ENCODE results near the gene CRY1.
"Not testable (repeated sequence)": the region's sequence is repeated elsewhere in the genome, so short reads cannot be mapped to it uniquely, and the experiment has no call there.

The CRY1 gene

DNA sequence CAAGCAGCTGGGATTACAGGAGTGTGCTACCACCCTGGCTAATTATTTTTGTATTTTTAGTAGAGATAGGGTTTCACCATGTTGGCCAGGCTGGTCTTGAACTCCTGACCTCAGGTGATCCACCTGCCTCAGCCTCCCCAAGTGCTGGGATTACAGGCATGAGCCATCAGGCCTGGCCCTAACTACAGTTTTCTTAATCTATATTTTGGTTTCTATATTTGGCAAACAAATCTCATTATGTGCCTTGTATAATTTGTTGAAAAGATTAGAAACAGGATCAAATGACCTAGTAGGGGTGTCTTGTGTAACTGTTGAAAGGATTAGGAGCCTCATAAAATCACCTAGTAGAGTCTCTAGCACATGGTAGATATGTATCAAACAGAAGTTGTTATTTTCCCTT, 67.0 kb downstream of the CRY1 start:
- not testable (repeated sequence) for H3K36me3 ChIP-seq (ENCODE audit: control insufficient read depth, insufficient read depth, low read length, severe bottlenecking); H3K9me3 ChIP-seq (ENCODE audit: control insufficient read depth, low read length); H3K4me3 ChIP-seq (ENCODE audit: low read length); DNase-seq (ENCODE audit: low read depth); H3K9ac ChIP-seq (ENCODE audit: low read length); H3K27me3 ChIP-seq (replicated peaks; ENCODE audit: control insufficient read depth, insufficient read depth, low read length)
- peaks cover 27% of the 10 kb centered on the region for H3K4me1 ChIP-seq (ENCODE audit: control insufficient read depth, insufficient read depth, low read length)

DNA sequence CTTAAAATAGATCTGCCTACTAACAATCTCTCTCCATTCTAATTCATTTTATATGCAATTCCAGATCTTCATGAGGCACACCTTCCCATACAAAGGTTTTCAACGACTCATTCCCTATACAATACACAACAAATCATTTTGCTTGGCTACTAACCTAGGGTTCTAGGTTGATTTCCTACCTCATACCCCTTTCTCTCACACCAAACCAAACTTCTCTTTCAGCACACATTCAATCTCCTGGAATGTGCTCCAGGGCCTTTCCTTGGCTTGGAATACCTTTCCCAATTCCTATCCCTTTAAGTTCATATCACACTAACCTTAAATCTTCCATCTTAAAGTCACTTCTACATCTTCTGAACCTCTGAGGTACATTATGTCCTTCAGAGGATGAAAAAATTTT, 67.7 kb downstream of the CRY1 start:
- Histone ChIP-seq H3K9me3 (ENCODE audit: control insufficient read depth, low read length) (no peaks in the 10 kb centered on the region), H3K4me1 (ENCODE audit: control insufficient read depth, insufficient read depth, low read length) (peaks cover 24% of the 10 kb centered on the region), H3K36me3 (ENCODE audit: control insufficient read depth, insufficient read depth, low read length, severe bottlenecking) (no peaks in the 10 kb centered on the region), H3K27me3 (replicated peaks; ENCODE audit: control insufficient read depth, insufficient read depth, low read length) (no peaks in the 10 kb centered on the region), H3K4me3 (ENCODE audit: low read length) (no peak overlapping the region), H3K9ac (ENCODE audit: low read length) (no peak overlapping the region)
- DNase-seq (ENCODE audit: low read depth), result peak; percentile 7

DNA sequence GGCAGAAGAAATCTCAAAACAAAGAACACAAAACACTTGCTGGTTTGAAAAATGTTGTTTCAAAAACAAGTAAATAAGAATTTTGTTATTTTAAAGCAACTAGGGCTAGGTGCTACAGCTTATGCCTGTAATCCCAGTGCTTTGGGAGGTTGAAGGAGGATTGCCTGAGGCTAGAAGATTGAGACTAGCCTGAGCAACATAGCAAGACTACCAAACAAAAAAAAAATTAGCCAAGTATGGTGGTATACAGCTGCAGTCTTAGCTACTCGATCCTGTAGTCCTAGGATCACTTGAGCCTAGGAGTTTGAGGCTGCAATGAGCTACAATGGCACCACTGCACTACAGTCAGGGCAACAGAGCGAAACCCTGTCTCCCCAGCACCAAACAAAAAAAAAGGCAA, 73.8 kb downstream of the CRY1 start:
- no peaks in the 10 kb centered on the region for H3K4me1 ChIP-seq (ENCODE audit: control insufficient read depth, insufficient read depth, low read length)
- no peak overlapping the region for H3K4me3 ChIP-seq (ENCODE audit: low read length)
- no peak overlapping the region for H3K9ac ChIP-seq (ENCODE audit: low read length)
- no peaks in the 10 kb centered on the region for H3K27me3 ChIP-seq (replicated peaks; ENCODE audit: control insufficient read depth, insufficient read depth, low read length)
- H3K9me3 ChIP-seq (ENCODE audit: control insufficient read depth, low read length), result peaks cover under 1% of the 10 kb centered on the region
- no peak for DNase-seq (ENCODE audit: low read depth)
- peaks cover 3% of the 10 kb centered on the region for H3K36me3 ChIP-seq (ENCODE audit: control insufficient read depth, insufficient read depth, low read length, severe bottlenecking)

DNA sequence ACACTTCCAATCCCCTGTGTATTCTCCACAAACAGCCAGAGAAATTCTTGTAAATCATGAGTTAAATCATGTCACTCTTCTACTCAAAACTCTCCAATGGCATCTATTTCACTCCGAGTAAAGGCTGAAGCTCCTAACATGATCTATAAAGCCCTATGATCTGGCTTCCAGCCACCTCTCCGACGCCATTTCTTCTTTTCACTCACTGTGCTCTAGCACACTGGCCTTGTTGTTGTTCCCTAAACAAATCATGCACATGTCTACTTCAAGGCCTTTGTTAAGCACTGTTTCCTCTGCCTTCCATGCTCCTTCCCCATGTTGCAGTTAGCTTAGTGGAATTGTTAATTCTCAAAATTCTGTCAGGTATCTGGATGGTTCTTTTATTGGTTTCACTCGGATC, 76.3 kb downstream of the CRY1 start:
- Histone ChIP-seq H3K9me3 (ENCODE audit: control insufficient read depth, low read length) (peaks cover 5% of the 10 kb centered on the region), H3K4me3 (ENCODE audit: low read length) (no peak overlapping the region), H3K36me3 (ENCODE audit: control insufficient read depth, insufficient read depth, low read length, severe bottlenecking) (peaks cover 3% of the 10 kb centered on the region), H3K27me3 (replicated peaks; ENCODE audit: control insufficient read depth, insufficient read depth, low read length) (no peaks in the 10 kb centered on the region), H3K9ac (ENCODE audit: low read length) (no peak overlapping the region), H3K4me1 (ENCODE audit: control insufficient read depth, insufficient read depth, low read length) (no peaks in the 10 kb centered on the region)
- no peak for DNase-seq (ENCODE audit: low read depth)

DNA sequence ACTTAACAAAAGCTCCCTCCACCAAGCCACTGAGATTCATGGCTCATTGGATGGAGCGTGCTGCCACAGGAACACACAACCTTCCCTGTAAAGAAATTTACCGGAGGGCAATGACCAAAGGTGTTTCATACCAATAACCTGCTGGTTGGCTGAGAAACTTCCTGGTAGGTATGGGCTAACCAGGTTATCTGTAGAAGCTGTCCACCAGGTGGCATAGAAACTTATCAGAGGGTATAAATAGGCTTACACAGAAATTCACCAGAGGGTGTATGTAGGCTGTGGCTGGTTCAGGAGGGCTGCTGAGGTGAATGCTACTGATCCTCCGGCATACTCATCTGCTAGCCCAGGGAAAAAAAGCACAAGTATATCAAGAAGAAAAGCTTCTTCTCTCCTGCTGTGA, 79.3 kb downstream of the CRY1 start:
- peaks cover 3% of the 10 kb centered on the region for H3K36me3 ChIP-seq (ENCODE audit: control insufficient read depth, insufficient read depth, low read length, severe bottlenecking)
- no peak overlapping the region for H3K9ac ChIP-seq (ENCODE audit: low read length)
- no peak overlapping the region for H3K4me3 ChIP-seq (ENCODE audit: low read length)
- no peaks in the 10 kb centered on the region for H3K27me3 ChIP-seq (replicated peaks; ENCODE audit: control insufficient read depth, insufficient read depth, low read length)
- DNase-seq (ENCODE audit: low read depth), result no peak
- H3K9me3 ChIP-seq (ENCODE audit: control insufficient read depth, low read length), result peaks cover 5% of the 10 kb centered on the region
- H3K4me1 ChIP-seq (ENCODE audit: control insufficient read depth, insufficient read depth, low read length), result no peaks in the 10 kb centered on the region

DNA sequence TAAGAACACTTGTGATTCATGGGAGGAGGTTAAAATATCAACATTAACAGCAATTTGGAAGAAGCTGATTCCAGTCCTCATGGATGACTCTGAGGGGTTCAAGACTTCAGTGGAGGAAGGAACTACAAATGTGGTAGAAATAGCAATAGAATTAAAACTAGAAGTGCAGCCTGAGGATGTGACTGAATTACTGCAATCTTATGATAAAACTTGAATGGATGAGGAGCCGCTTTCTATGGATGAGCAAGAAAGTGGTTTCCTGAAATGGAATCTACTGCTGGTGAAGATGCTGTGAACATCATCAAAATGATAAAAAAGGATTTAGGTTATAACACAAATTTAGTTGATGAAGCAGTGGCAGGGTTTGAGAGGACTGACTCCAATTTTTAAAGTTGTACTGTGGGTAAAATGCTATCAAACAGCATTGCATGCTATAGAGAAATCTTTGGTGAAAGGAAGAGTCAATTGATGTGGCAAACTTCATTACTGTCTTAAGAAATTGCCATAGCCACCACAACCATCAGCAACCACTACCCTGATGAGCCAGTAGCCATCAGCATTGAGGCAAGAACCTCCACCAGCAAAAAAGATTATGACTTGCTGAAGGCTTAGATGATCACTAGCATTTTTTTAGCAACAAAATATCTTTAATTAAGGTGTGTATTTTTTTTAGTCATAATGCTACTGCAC, 80.5 kb downstream of the CRY1 start:
- Histone ChIP-seq H3K36me3 (ENCODE audit: control insufficient read depth, insufficient read depth, low read length, severe bottlenecking) (peaks cover 3% of the 10 kb centered on the region), H3K4me1 (ENCODE audit: control insufficient read depth, insufficient read depth, low read length) (no peaks in the 10 kb centered on the region), H3K9me3 (ENCODE audit: control insufficient read depth, low read length) (peaks cover 5% of the 10 kb centered on the region), H3K4me3 (ENCODE audit: low read length) (no peak overlapping the region), H3K27me3 (replicated peaks; ENCODE audit: control insufficient read depth, insufficient read depth, low read length) (no peaks in the 10 kb centered on the region), H3K9ac (ENCODE audit: low read length) (no peak overlapping the region)
- no peak for DNase-seq (ENCODE audit: low read depth)

DNA sequence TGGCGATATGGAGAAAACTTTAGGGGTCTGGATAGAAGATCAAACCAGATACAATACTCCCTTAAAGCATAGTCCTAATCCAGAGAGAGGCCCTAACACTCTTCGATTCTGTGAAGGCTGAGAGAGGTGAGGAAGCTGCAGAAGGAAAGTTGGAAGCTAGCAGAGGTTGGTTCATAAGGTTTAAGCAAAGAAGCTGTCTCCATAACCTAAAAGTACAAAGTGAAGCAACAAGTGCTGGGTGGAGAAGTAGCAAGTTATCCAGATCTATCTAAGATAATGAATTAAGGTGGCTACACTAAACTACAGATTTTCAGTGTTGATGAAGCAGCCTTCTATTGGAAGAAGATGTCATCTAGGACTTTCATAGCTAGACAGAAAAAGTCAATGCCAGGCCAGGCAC, 81.8 kb downstream of the CRY1 start:
- peaks cover 5% of the 10 kb centered on the region for H3K9me3 ChIP-seq (ENCODE audit: control insufficient read depth, low read length)
- no peaks in the 10 kb centered on the region for H3K4me1 ChIP-seq (ENCODE audit: control insufficient read depth, insufficient read depth, low read length)
- no peaks in the 10 kb centered on the region for H3K27me3 ChIP-seq (replicated peaks; ENCODE audit: control insufficient read depth, insufficient read depth, low read length)
- H3K36me3 ChIP-seq (ENCODE audit: control insufficient read depth, insufficient read depth, low read length, severe bottlenecking), result no peaks in the 10 kb centered on the region
- no peak overlapping the region for H3K4me3 ChIP-seq (ENCODE audit: low read length)
- no peak overlapping the region for H3K9ac ChIP-seq (ENCODE audit: low read length)
- DNase-seq (ENCODE audit: low read depth), result no peak

DNA sequence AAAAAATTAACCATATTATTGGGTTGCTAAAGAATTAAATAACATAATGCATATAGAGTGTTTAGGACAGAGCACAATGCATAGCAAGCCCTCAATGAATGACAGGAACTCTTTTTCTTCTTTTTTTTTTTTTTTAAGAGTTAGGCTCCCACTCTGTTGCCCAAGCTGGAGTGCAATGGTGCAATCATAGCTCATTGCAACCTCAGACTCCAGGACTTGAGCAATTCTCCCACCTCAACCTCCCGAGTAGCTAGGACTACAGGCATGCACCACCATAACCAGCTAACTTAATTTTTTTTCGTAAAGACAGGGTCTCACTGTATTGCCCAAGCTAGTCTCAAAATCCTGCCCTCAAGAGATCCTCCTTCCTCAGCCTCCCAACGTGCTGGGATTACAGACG, 85.9 kb downstream of the CRY1 start:
- no peaks in the 10 kb centered on the region for H3K4me1 ChIP-seq (ENCODE audit: control insufficient read depth, insufficient read depth, low read length)
- no peaks in the 10 kb centered on the region for H3K9me3 ChIP-seq (ENCODE audit: control insufficient read depth, low read length)
- H3K4me3 ChIP-seq (ENCODE audit: low read length), result no peak overlapping the region
- no peak overlapping the region for H3K9ac ChIP-seq (ENCODE audit: low read length)
- DNase-seq (ENCODE audit: low read depth), result no peak
- H3K36me3 ChIP-seq (ENCODE audit: control insufficient read depth, insufficient read depth, low read length, severe bottlenecking), result no peaks in the 10 kb centered on the region
- H3K27me3 ChIP-seq (replicated peaks; ENCODE audit: control insufficient read depth, insufficient read depth, low read length), result no peaks in the 10 kb centered on the region

DNA sequence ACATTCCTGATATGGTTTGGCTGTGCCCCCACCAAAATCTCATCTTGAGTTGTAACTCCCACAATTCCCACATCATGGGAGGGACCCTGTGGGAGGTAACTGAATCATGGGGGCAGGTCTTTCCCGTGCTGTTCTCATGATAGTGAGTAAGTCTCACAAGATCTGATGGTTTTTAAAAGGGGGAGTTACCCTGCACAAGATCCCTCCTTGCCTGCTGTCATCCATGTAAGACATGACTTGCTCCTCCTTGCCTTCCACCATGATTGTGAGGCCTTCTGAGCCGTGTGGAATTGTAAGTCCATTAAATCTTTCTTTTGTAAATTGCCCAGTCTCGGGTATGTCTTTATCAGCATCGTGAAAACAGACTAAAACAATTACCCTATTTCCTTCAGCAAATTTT, 90.7 kb downstream of the CRY1 start:
- DNase-seq (ENCODE audit: low read depth); H3K9ac ChIP-seq (ENCODE audit: low read length); H3K4me3 ChIP-seq (ENCODE audit: low read length); H3K36me3 ChIP-seq (ENCODE audit: control insufficient read depth, insufficient read depth, low read length, severe bottlenecking); H3K9me3 ChIP-seq (ENCODE audit: control insufficient read depth, low read length); H3K27me3 ChIP-seq (replicated peaks; ENCODE audit: control insufficient read depth, insufficient read depth, low read length): not testable (repeated sequence)
- peaks cover 12% of the 10 kb centered on the region for H3K4me1 ChIP-seq (ENCODE audit: control insufficient read depth, insufficient read depth, low read length)

DNA sequence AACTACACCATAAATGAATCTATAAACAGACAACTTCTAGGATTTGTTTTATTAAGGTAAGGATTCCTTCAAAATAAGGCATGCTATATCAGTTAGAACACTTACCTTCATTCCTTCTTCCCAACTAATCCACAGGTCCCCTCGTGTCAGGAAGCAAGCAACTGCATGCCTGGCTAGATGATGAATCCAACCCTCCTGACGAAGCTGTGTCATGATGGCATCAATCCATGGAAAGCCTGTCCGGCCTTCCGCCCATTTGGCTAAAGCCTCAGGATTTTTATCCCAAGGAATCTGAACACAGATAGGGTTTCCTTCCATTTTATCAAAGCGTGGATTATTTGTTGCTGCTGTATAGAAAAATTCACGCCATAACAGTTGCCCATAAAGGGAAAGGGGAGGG, 93.9 kb downstream of the CRY1 start:
- Histone ChIP-seq H3K4me1 (ENCODE audit: control insufficient read depth, insufficient read depth, low read length) (peaks cover 19% of the 10 kb centered on the region), H3K9me3 (ENCODE audit: control insufficient read depth, low read length) (no peaks in the 10 kb centered on the region), H3K27me3 (replicated peaks; ENCODE audit: control insufficient read depth, insufficient read depth, low read length) (no peaks in the 10 kb centered on the region), H3K4me3 (ENCODE audit: low read length) (peak overlapping the region; percentile 53), H3K9ac (ENCODE audit: low read length) (peak overlapping the region; percentile 61), H3K36me3 (ENCODE audit: control insufficient read depth, insufficient read depth, low read length, severe bottlenecking) (peaks cover 8% of the 10 kb centered on the region)
- no peak for DNase-seq (ENCODE audit: low read depth)

DNA sequence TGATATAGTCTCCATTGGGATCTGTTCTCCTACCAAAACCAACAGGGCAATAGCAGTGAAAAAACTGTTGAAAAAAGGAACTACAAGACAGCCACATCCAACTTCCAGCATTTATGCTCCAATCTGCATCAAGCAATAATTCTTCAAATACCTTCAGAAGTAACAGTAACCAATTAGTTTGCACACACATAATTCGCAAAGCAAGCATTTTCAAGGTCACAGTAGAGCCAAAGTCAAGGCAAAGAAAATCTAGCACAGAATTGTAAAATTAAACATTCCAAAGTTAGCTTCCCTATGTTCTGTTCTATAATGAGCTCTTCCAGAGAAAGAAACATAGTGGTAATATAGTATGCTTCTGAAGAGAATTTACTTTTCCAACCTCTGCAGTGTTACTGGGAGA, 95.4 kb downstream of the CRY1 start:
- peaks cover 8% of the 10 kb centered on the region for H3K36me3 ChIP-seq (ENCODE audit: control insufficient read depth, insufficient read depth, low read length, severe bottlenecking)
- no peaks in the 10 kb centered on the region for H3K27me3 ChIP-seq (replicated peaks; ENCODE audit: control insufficient read depth, insufficient read depth, low read length)
- H3K9me3 ChIP-seq (ENCODE audit: control insufficient read depth, low read length), result no peaks in the 10 kb centered on the region
- no peak for DNase-seq (ENCODE audit: low read depth)
- H3K4me1 ChIP-seq (ENCODE audit: control insufficient read depth, insufficient read depth, low read length), result peaks cover 26% of the 10 kb centered on the region
- H3K9ac ChIP-seq (ENCODE audit: low read length), result no peak overlapping the region
- no peak overlapping the region for H3K4me3 ChIP-seq (ENCODE audit: low read length)

DNA sequence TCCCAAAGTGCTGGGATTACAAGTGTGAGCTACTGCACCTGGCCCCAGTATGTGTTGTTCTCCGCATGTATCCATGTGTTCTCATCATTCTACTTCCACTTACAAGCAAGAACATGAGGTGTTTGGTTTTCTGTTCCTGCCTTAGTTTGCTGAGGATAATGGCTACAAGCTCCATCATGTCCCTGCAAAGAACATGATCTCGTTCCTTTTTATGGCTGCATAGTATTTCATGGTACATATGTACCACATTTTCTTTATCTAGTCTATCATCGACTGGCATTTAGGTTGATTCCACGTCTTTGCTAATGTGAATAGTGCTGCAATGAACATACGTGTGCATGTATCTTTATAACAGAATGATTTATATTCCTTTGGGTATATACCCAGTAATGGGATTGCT, 97.2 kb downstream of the CRY1 start:
- H3K9ac ChIP-seq (ENCODE audit: low read length); DNase-seq (ENCODE audit: low read depth); H3K36me3 ChIP-seq (ENCODE audit: control insufficient read depth, insufficient read depth, low read length, severe bottlenecking); H3K27me3 ChIP-seq (replicated peaks; ENCODE audit: control insufficient read depth, insufficient read depth, low read length); H3K9me3 ChIP-seq (ENCODE audit: control insufficient read depth, low read length); H3K4me3 ChIP-seq (ENCODE audit: low read length): not testable (repeated sequence)
- peaks cover 26% of the 10 kb centered on the region for H3K4me1 ChIP-seq (ENCODE audit: control insufficient read depth, insufficient read depth, low read length)
